Brain microvascular endothelial cell (primary cell): ENCODE data around the gene BCL2L14.

Experiments
- DNase-seq: peaks from one replicate; pipeline ENCODE4 v3.0.0-alpha.2; 2020
- H3K27ac ChIP-seq: fragments of 250-450 bp; sonication (Bioruptor Pico); 2 replicates; pipeline ENCODE4 v1.5.1; 2020; ENCODE audit warnings: mild to moderate bottlenecking, moderate library complexity
- H3K27me3 ChIP-seq: fragments of 250-450 bp; sonication (Bioruptor Pico); replicated peaks from 2 replicates; pipeline ENCODE4 v1.5.1; 2020; ENCODE audit warnings: mild to moderate bottlenecking
- H3K36me3 ChIP-seq: fragments of 250-450 bp; sonication (Bioruptor Pico); replicated peaks from 2 replicates; pipeline ENCODE4 v1.5.1; 2020; ENCODE audit warnings: mild to moderate bottlenecking
- H3K4me3 ChIP-seq: 2 replicates; pipeline ENCODE4 v1.5.1; 2011; ENCODE audit warnings: low read depth, mild to moderate bottlenecking, control low read depth, low read length, moderate library complexity
- in situ Hi-C: cut with HindIII; loops from 2 replicates; pipeline ENCODE4 v1.10.0; 2017; ENCODE audit warnings: low sequenced_read_pairs, low pct_ligation_motif_present
- TF ChIP-seq, protein P1 (sequence below): IDR thresholded peaks from 2 replicates; pipeline ENCODE4 v1.5.1; 2011; ENCODE audit warnings: low read depth, mild to moderate bottlenecking, moderate library complexity, low read length, control low read depth, inconsistent platforms; ENCODE audit errors: missing control alignments

The BCL2L14 gene

DNA sequence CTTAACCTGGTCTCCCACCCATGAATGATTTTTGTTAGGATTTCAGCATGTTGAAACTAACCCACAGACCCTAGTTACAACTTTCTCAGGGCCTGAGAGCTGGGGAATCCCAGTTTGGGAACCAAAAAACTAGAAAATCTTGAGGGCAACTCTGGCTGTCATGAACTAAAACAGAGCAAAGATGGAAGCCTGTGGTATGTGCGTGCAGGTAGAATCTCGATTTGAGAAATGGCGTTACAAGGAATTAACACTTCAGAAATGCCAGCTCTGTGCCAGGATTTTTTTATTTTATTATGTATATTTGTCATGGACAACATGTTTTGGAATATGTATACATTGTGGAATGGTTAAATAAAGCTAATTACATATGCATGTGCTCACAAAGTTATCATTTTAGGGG is 36.4 kb upstream of the BCL2L14 start:
- H3K27me3 ChIP-seq, result no peaks in the 10 kb centered on the region
- H3K4me3 ChIP-seq, result no peak overlapping the region
- no peaks in the 10 kb centered on the region for H3K36me3 ChIP-seq
- DNase-seq, result no peak
- no peak overlapping the region for H3K27ac ChIP-seq
- TF ChIP-seq, protein P1, sequence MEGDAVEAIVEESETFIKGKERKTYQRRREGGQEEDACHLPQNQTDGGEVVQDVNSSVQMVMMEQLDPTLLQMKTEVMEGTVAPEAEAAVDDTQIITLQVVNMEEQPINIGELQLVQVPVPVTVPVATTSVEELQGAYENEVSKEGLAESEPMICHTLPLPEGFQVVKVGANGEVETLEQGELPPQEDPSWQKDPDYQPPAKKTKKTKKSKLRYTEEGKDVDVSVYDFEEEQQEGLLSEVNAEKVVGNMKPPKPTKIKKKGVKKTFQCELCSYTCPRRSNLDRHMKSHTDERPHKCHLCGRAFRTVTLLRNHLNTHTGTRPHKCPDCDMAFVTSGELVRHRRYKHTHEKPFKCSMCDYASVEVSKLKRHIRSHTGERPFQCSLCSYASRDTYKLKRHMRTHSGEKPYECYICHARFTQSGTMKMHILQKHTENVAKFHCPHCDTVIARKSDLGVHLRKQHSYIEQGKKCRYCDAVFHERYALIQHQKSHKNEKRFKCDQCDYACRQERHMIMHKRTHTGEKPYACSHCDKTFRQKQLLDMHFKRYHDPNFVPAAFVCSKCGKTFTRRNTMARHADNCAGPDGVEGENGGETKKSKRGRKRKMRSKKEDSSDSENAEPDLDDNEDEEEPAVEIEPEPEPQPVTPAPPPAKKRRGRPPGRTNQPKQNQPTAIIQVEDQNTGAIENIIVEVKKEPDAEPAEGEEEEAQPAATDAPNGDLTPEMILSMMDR, result no peak
- in situ Hi-C loops, result no loop called here

DNA sequence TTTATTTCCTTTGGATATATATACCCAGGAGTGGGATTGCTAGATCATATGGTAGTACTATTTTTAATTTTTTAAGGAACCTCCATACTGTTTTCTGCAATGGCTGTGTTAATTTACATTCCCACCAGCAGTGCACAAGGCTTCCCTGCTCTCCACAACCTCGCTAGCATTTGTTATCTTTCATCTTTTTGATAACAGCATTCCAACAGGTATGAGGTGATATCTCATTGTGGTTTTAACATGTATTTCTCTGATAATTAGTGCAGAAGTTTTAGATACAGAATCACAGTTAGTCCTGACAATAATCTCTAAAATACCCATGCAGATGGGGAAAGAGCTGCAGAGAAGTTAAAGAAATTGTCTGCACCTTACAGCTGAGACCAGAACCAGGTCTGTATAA is 35.5 kb upstream of the BCL2L14 start:
- TF ChIP-seq, protein P1, result no peak
- Histone ChIP-seq H3K27ac (no peak overlapping the region), H3K36me3 (no peaks in the 10 kb centered on the region), H3K4me3 (no peak overlapping the region), H3K27me3 (no peaks in the 10 kb centered on the region)
- DNase-seq, result no peak
- in situ Hi-C loops, result no loop called here

DNA sequence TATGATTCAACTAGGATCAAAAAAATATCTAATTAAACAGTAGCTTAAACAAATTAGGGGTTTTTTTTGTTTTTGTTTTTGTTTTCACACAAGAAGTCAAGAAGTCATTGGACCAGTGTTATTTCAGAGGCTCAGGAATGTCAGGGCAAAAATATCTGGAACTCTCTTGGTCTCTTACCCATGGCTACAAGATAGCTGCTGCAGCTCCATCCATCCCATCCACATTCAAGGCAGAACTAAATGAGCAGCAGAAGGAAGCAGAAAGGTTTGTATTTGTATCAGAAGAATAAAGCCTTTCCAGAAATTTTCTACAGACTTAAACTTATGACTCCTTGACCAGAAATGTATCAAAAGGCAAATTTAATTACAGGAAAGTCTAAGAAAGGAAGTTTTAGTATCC is 33.8 kb upstream of the BCL2L14 start:
- Histone ChIP-seq H3K27ac (no peak overlapping the region), H3K27me3 (no peaks in the 10 kb centered on the region), H3K4me3 (no peak overlapping the region), H3K36me3 (no peaks in the 10 kb centered on the region)
- TF ChIP-seq, protein P1, result no peak
- in situ Hi-C loops, result no loop called here
- DNase-seq, result no peak

DNA sequence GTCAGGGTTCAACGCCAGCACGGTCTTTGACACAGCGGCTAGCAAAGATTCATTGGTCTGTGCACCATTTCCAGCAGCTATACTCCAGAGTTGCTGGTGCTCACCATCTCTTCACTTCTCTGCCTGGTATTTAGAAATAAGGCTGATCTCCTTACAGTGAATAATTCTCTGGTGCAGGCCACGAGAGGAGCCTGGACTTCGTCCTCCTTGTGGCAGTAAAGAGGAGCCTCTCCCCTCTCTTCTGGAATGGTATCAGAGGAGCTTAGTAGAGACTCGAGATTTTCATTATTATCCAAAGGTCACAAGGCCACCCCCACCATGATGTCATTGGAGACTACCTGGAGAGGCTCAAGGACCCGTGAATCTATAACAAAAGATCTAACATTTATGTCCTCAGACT is 30.8 kb upstream of the BCL2L14 start:
- TF ChIP-seq, protein P1, result no peak
- H3K36me3 ChIP-seq, result no peaks in the 10 kb centered on the region
- no peak overlapping the region for H3K4me3 ChIP-seq
- H3K27ac ChIP-seq, result no peak overlapping the region
- DNase-seq, result no peak
- no peaks in the 10 kb centered on the region for H3K27me3 ChIP-seq
- in situ Hi-C loops, result no loop called here

DNA sequence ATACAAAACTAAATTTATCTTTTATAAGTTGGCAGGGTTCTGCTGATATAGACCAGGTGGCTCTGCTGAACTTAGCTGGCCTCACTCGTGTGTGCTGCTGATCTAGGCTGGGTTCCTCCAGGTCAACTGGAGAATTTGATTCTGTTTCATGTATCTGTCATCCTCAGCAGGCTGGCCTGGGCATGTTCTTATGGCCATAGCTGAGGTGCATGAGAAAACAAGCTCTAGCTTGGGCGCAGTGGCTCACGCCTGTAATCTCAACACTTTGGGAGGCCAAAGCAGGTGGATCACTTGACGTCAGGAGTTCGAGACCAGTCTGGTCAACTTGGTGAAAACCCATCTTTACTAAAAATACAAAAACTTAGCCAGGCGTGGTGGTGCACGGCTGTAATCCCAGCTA is 24.3 kb upstream of the BCL2L14 start:
- no peak overlapping the region for H3K4me3 ChIP-seq
- H3K36me3 ChIP-seq, result no peaks in the 10 kb centered on the region
- no peak overlapping the region for H3K27ac ChIP-seq
- in situ Hi-C loops, result no loop called here
- DNase-seq, result no peak
- H3K27me3 ChIP-seq, result no peaks in the 10 kb centered on the region
- TF ChIP-seq, protein P1, result no peak

DNA sequence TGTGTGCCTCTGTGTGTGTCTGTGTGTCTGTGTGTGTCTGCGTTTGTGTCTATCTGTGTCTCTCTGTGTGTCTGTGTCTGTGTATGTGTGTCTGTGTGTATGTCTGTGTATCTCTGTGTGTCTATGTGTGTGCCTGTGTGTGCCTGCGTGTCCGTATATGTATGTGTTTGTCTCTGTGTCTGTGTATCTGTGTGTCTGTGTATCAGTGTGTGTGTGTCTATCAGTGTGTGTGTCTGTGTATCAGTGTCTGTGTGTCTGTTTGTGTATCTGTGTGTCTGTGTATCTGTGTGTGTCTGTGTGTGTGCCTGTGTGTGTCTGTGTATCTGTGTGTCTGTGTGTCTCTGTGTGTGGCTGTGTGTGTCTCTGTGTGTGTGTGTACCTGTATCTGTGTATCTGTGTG is 23.1 kb upstream of the BCL2L14 start:
- TF ChIP-seq, protein P1, result no peak
- Histone ChIP-seq H3K27me3 (no peaks in the 10 kb centered on the region), H3K4me3 (no peak overlapping the region), H3K27ac (no peak overlapping the region), H3K36me3 (no peaks in the 10 kb centered on the region)
- DNase-seq, result no peak
- in situ Hi-C loops, result no loop called here
